Osteocyte (in vitro differentiated cells): ENCODE measurements around the gene EIF4ENIF1. TPM values are rescaled to one million over a fixed set of nuclear protein-coding genes. Genes with fewer than 3 reads are reported as not detected.
"Not testable (repeated sequence)": the region's sequence is repeated elsewhere in the genome, so short reads cannot be mapped to it uniquely, and the experiment has no call there.

ENCODE experiments used
- DNase-seq: peaks from one replicate; pipeline ENCODE4 v3.0.0; 2021; ENCODE audit warnings: mixed read lengths; ENCODE audit not compliant: unreplicated experiment; ENCODE audit errors: extremely low spot score
- H3K27ac Mint-ChIP-seq: one replicate; pipeline ENCODE4 v1.8.0; 2021; ENCODE audit warnings: mild to moderate bottlenecking, mixed read lengths; ENCODE audit not compliant: unreplicated experiment
- H3K27me3 Mint-ChIP-seq: one replicate; pipeline ENCODE4 v1.8.0; 2021; ENCODE audit warnings: mixed read lengths; ENCODE audit not compliant: unreplicated experiment
- H3K36me3 Mint-ChIP-seq: one replicate; pipeline ENCODE4 v1.8.0; 2021; ENCODE audit warnings: mixed read lengths; ENCODE audit not compliant: unreplicated experiment
- H3K4me1 Mint-ChIP-seq: one replicate; pipeline ENCODE4 v1.8.0; 2021; ENCODE audit warnings: mixed read lengths; ENCODE audit not compliant: unreplicated experiment
- H3K4me3 Mint-ChIP-seq: one replicate; pipeline ENCODE4 v1.8.0; 2021; ENCODE audit warnings: mild to moderate bottlenecking, moderate library complexity, mixed read lengths; ENCODE audit not compliant: unreplicated experiment
- H3K9me3 Mint-ChIP-seq: one replicate; pipeline ENCODE4 v1.8.0; 2021; ENCODE audit warnings: mixed read lengths; ENCODE audit not compliant: unreplicated experiment
- CTCF ChIP-seq: fragments of 200-600 bp; sonication (generic); IDR thresholded peaks from 2 replicates; pipeline ENCODE4 v1.5.0; 2021; ENCODE audit warnings: antibody characterized with exemption, mild to moderate bottlenecking, moderate library complexity
- total RNA-seq: library from RNA; stranded (reverse); gene quantifications from 2 replicates; pipeline ENCODE4 v1.2.1, GENCODE V29; 2021

Gene EIF4ENIF1
- total RNA-seq, 1 donor from 2014 or later: 38.4 TPM

GRCh38 chr22:31509061-31509762, 19.6 kb upstream of the EIF4ENIF1 start:
- TF ChIP-seq CTCF: no peak
- no peaks in the 10 kb centered on the region for H3K27me3 Mint-ChIP-seq
- H3K4me3 Mint-ChIP-seq: no peak overlapping the region
- H3K27ac Mint-ChIP-seq: no peak overlapping the region
- peaks cover 19% of the 10 kb centered on the region for H3K36me3 Mint-ChIP-seq
- H3K4me1 Mint-ChIP-seq: no peaks in the 10 kb centered on the region
- DNase-seq: no peak
- peaks cover 8% of the 10 kb centered on the region for H3K9me3 Mint-ChIP-seq

DNA sequence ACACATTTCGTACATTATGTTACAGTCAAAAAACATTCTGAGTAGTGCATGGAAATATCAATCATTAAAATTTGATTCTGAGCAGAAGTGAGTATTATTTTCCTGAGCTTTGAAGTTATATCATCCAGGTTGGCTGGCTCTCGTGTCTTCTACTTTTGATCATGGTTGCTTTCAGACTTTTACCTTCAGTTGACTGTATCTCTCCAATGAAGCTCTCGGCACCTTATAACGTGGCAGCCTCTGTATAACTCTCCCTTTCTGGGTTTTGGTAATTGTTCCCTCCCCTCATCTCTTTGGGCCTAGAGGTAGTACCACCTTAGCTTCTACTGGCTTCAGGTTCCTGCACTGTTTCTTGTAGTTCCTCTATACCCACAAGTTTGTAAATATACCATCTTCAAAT, 18.9 kb upstream of the EIF4ENIF1 start:
- H3K36me3 Mint-ChIP-seq: peaks cover 19% of the 10 kb centered on the region
- no peaks in the 10 kb centered on the region for H3K4me1 Mint-ChIP-seq
- no peak for TF ChIP-seq CTCF
- H3K4me3 Mint-ChIP-seq: no peak overlapping the region
- H3K27me3 Mint-ChIP-seq: no peaks in the 10 kb centered on the region
- H3K9me3 Mint-ChIP-seq: peaks cover 8% of the 10 kb centered on the region
- H3K27ac Mint-ChIP-seq: no peak overlapping the region
- DNase-seq: no peak

GRCh38 chr22:31507517-31507916, 17.9 kb upstream of the EIF4ENIF1 start:
- not testable (repeated sequence) for H3K4me1 Mint-ChIP-seq, H3K27me3 Mint-ChIP-seq, H3K27ac Mint-ChIP-seq, DNase-seq, H3K4me3 Mint-ChIP-seq, H3K9me3 Mint-ChIP-seq
- peaks cover 19% of the 10 kb centered on the region for H3K36me3 Mint-ChIP-seq

DNA sequence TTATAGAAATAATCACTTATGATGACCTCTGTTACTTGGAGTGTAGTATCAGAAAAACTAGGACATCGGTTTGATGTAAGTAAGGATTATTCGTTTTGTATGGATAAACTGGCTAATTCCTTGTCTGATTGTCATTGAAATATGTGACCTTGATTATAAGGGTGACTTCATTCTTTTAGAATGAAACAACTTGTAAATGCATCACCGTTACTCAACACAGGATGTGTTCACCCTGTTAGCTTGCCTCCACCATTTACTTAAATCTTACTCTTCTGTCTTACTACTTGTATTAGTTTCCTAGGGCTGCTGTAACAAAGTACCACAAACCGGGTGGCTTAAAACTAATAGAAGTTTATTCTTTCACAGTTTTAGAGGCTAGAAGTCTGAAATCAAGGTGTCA, 14.6 kb upstream of the EIF4ENIF1 start:
- no peak for TF ChIP-seq CTCF
- no peaks in the 10 kb centered on the region for H3K27me3 Mint-ChIP-seq
- peaks cover 8% of the 10 kb centered on the region for H3K9me3 Mint-ChIP-seq
- no peak for DNase-seq
- peaks cover 15% of the 10 kb centered on the region for H3K36me3 Mint-ChIP-seq
- H3K27ac Mint-ChIP-seq: no peak overlapping the region
- no peak overlapping the region for H3K4me3 Mint-ChIP-seq
- H3K4me1 Mint-ChIP-seq: no peaks in the 10 kb centered on the region

GRCh38 chr22:31503211-31503964, 13.7 kb upstream of the EIF4ENIF1 start:
- no peak overlapping the region for H3K27ac Mint-ChIP-seq

More at GRCh38 chr22:31503211-31503964, 13.7 kb upstream of the EIF4ENIF1 start:
- Mint-ChIP-seq H3K36me3 (peaks cover 8% of the 10 kb centered on the region), H3K9me3 (peaks cover 8% of the 10 kb centered on the region), H3K4me3 (no peak overlapping the region), H3K27me3 (no peaks in the 10 kb centered on the region), H3K4me1 (no peaks in the 10 kb centered on the region)
- no peak for DNase-seq
- TF ChIP-seq CTCF: no peak
